ENCODE measurements around the gene JAG2. TPM values are rescaled to one million over a fixed set of nuclear protein-coding genes. Genes with fewer than 3 reads are reported as not detected.

Gene JAG2
- total RNA-seq, 1 donor from 2014 or later = 2.5 TPM

DNA sequence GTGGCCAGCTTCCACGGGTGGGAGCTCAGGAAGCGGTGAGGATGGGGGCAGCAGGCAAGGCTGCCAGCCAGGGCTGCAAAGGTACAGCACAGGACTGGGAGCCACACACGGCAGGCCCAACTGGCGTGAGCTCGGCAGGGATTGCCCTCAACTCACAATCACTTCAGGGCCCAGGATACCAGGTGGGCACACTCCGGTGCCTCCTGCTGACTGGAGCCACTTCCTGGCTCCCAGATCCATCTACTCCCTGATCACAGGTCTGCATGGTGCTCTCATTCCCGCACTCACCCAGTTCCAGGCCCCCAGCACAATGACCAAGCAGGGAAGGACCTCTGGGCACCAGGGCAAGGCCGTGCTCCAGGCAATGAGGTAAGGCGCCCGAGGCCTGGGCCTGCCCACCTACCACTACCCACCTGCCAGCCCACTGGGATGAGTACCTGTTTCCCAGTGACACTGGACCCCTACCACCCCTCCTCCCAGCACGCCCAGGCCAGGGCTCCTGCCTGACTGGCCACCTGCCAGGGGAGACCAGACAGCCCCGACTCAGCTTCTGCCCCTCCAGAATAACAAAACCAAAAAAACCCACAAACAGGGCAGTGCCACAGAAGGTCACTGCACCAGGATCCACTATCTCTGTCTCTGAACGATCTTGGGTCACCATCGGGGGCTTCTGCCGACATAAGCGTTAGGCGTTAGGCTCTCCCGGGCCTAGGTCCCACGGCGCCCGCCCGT lies 1.8 kb downstream of the JAG2 start:
- intact Hi-C loops (cut with micrococcal nuclease) = loop anchor here (10.0 kb wide), 1 partner anchor 72 kb away; no protein-coding TSS in a partner anchor

DNA sequence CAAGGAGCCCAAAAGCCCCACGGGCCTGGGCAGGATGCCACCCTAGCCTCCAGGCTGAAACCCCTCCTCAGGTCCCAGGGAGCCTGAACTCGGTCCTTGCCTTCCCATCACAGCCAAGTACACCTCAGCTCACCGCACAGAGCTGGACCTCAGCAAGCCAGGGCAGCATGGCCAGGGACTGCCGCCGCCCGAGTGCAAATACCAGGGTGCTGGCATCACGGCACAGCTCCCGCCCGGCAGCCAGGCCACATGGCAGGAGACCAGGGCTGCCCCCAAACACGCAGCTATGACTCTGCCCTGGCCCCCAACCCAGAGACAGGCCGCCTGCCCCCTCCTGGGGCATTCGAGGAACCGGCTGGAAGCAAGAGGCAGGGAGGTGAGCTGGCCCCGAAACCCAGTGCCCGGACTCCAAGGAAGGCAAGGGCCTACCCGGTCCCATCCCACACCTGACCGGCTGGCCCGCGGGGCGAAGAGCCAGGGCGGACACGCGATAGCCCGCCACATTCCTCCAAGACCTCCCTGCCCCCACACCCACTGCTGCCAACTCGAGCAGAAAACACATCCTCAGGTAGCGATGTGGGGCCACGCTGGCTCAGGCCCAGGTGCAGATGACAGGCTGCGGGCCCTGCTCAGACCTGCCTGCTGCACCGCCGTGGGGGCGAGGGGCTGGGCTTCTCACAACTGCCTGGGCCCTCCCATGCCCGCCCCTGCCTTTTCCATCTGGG lies 2.7 kb downstream of the JAG2 start:
- intact Hi-C loops (cut with micrococcal nuclease) = loop anchor here (10.0 kb wide), 1 partner anchor 71 kb away; no protein-coding TSS in a partner anchor

DNA sequence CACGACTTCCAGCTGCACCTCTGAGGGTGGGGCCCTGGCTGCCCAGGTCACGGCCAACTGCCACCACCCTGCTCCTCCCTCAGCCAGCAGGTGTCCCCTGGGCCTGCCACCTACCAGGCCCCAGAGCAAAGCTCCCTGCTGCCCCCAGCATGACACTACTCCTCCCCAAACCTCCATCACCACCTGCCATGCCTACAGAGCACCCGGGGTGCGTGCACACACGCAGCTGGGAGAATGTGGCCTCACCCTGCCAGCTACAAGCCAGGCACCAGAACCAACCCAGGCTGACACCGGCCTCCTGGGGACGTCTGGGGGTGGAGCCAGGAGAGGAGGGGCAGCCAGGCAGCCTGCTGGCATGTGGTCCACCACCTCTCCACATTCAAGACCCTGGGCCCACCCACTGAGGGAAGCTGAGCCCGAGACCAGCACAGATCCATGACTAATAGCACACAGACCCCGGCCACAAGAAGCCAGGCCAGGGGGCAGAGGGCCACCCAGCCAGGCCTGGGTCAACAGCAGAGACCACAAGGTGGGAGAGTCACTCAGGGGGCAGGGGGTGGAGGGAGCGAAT lies 3.4 kb downstream of the JAG2 start:
- intact Hi-C loops (cut with micrococcal nuclease) = loop anchor here (10.0 kb wide), 1 partner anchor 70 kb away; no protein-coding TSS in a partner anchor

GRCh38 chr14:105163040-105163742 lies 5.4 kb downstream of the JAG2 start:
- intact Hi-C loops (cut with micrococcal nuclease) = loop anchor here (10.0 kb wide), 1 partner anchor 68 kb away; no protein-coding TSS in a partner anchor

GRCh38 chr14:105162669-105162979 lies 6.0 kb downstream of the JAG2 start:
- intact Hi-C loops (cut with micrococcal nuclease) = loop anchor here (10.0 kb wide), 1 partner anchor 68 kb away; no protein-coding TSS in a partner anchor

DNA sequence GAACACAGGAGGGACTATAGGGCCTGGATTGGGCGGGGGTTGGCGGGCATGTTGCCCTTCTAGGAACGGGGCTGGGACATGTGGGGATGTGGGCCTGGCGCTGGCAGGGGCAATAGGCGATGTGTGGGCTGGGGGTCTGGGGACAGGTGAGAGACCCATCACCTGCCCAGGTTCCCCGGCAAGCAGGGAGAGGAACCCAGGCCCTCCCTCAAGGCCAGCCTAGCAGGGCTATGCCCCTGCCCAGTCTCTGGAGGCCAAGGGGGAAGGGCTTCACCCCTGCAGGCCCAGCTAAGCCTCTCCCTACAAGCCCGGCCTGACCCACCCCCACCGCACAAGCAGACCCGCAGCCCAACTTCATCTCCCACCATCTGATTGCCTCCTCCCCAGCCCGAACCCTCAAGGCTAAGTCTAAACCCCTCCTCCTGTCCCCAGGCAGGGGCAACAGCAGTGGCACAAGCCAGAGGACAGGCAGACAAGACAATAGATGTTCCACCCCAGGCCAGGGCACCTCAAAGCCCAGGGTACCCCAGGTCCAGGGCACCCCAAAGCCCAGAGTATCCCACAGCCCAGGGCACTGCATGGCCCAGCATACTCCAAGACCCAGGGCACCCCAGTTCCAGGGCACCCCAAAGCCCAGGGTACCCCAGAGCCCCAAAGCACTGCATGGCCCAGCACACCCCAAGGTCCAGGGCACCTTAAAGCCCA lies 6.5 kb downstream of the JAG2 start:
- intact Hi-C loops (cut with micrococcal nuclease) = loop anchor here (10.0 kb wide), 1 partner anchor 67 kb away; no protein-coding TSS in a partner anchor

DNA sequence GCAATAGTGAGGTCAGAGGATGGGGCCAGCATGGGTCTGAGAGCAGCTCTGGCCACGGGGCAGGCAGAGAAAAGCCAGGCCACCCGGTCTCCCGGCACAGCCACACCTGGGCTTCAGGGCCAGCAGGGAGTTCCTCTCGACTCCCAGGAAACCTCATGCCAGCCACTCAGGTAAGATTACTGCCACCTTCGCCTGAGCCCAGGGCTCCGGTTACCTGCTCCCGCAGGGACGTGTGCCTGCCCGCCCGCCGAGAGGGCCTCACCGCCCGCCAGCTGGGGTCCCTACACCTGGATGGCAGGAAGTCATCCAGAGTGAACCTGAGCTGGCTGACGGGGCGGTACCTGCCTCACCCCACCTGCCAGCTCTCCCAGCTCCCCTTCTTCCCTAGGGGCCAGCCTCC lies 7.3 kb downstream of the JAG2 start:
- intact Hi-C loops (cut with micrococcal nuclease) = loop anchor here (10.0 kb wide), 1 partner anchor 67 kb away; no protein-coding TSS in a partner anchor

GRCh38 chr14:105160776-105161175 lies 7.8 kb downstream of the JAG2 start:
- intact Hi-C loops (cut with micrococcal nuclease) = loop anchor here (10.0 kb wide), 1 partner anchor 66 kb away; no protein-coding TSS in a partner anchor

DNA sequence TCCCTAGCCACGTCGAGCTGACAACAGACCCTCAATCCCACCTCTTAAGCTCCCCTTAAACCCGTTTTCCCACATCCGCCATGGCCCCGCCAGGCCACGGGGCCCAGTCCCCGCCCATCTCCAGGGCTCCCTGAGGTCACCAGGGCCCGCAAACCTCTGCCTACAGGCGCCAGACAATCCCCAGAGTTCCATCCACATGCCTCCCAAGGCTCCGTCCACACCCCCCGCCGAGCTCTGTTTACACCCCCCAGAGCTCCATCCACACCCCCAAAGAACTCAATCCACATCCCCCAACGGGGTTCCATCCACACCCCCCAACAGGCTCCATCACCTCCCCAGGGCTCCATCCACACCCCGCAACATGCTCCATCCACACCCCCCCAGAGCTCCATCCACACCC lies 9.2 kb downstream of the JAG2 start:
- intact Hi-C loops (cut with micrococcal nuclease) = no loop called here

- intact Hi-C loops (cut with micrococcal nuclease) = no loop called here
These were observed 9.8 kb downstream of the JAG2 start for GRCh38 chr14:105158794-105159193.

DNA sequence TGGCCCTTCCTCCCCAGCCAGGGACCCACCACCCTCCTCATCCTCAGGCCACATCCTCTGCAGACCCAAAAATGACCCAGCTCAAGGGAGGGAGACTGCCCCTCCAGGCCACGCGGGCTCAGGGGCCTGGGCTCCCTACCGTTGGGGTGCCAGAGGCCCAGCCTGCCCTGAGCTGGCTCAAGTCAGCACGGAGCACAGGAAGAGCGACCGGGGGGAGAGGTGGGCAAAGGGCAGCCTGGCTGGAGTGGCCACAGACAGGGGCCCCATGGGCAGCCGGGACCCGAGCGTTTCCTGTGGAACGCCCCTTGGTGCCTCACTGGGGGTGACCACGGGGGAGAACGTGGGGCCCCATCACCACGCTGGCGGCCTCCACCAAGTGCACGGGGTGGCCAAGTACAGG lies 10.7 kb downstream of the JAG2 start:
- intact Hi-C loops (cut with micrococcal nuclease) = no loop called here

DNA sequence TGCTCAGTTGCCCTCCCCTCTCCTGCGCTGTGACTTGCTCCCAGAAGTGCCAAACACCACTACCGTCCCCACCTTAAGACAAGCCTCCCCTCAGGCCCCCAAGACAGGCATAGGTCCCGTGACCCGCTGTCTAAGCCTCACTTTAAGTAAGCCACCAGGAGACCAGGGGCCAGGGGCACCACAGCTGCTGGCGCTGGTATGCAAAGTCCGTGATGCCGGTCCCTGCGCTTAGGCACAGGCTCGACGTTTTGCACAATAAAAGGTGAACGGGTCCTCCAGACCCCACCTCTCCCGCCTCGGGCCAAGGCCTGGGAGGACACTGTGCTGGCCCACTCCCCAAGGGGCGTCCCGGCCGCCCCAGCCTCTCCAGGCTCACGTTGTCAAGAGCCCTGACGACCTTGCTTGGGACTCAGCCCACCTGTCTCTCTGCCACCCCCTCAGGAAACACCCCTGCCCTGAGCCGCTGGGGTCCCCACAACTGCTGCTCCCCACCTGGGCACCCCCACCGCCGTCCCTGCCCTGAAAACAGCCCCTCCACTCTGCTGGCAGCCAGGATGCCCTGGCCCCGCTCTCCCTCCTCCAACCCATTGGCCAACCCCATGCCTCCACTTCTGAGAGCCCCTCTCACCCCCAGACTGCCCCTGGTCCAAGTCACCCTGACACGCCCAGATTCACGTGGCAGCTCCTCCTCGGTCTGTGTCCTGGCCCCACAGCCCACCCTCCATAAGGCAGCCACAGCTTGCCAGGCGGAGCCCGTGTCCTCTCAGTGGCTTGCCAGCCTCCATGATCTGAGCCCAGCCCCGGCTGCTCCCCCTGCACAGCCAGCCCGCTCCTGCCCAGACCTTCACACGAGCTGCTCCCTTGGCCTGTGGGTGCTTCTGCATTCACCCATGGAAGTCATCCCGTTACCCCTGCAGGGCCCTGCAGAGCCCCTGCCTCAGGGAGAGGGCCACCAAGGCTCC lies 11.9 kb downstream of the JAG2 start:
- intact Hi-C loops (cut with micrococcal nuclease) = no loop called here

GRCh38 chr14:105155681-105156413 lies 12.7 kb downstream of the JAG2 start:
- intact Hi-C loops (cut with micrococcal nuclease) = no loop called here

DNA sequence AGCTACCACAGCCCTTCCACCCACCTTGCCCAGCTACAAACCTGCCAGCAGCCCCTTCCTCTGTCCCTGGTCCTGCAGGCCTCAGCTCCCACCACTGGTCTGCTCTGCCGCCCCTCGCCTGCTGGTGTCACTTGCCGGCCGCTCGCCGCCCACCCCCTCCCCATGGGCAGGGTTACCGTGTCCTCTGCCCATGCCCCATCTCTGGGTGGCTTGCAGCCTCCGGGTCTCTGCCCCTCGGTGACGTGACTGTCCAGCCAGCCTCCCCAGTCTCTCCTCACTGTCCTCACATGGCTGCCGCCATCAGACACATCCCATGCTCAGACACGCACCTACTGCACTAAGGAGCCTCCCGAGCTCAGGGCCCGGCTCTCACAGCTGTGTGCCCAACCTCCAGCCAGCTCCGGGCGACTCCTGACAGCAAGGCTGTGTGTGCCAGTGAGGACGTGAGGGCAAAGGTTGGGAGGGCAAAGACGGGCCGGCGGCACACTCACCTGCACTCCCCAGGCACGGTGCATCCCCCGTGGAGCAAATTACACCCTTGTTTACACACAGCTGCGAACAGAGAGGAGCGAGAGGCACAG lies 13.4 kb downstream of the JAG2 start:
- intact Hi-C loops (cut with micrococcal nuclease) = no loop called here

GRCh38 chr14:105154476-105154871 lies 14.1 kb downstream of the JAG2 start:
- intact Hi-C loops (cut with micrococcal nuclease) = no loop called here

DNA sequence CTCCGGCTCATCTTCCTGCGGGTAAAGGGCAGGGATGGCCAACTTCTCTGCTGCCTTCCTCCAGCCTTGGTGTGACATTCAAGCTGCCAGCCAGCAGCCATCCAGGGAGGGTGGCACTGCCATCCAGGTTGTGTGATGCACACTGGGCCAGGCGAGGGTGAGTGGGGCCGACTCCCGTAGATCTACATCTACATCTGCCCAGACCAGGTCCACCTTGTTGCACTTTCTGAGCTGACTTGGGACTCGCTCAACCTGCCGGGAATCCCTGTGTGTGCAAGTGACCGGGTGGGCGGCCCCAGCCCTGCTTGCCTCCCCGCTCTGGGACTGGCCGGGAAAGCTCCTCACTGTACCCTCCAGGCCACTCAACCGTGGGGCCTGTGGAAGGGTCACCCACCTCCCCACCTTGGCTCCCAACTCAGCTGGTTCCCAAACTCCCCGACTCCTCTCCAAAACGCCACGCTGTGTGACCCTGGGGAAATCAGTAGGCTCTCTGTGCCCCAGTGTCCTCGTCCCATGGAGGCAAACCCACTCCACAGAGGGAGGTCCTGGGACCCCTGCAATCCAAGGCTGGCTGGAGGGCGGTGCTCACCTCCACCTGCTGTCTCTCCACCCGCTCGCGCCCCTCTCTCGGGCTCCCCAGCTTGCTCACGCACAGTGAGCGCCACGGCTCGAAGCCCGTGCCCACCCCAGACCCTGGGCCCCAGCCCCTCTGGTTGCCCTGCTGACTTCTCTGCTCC lies 14.7 kb downstream of the JAG2 start:
- intact Hi-C loops (cut with micrococcal nuclease) = no loop called here

DNA sequence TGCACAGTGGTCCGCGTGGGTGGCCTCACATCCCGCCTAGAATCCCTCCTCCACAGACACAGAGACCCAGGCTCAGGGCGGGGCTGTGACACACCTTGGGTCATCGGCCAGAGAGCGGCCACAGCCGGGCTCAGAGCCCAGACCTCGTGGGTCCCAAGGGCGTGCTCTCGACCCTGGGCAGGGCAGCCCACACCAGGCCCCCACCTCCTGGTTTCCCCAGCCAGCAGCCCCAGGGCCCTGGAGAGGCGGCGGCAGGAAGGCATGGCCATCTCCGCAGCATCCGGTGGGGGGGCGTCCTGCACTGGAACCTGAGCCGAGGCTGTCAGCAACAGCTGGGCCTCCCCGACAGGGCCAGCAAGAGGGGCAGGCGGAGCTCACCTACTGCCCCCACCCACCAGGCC lies 15.2 kb downstream of the JAG2 start:
- intact Hi-C loops (cut with micrococcal nuclease) = no loop called here

- intact Hi-C loops (cut with micrococcal nuclease) = no loop called here
These were observed 15.8 kb downstream of the JAG2 start for GRCh38 chr14:105152794-105153241.
